ENCODE data around the gene BOD1L1. TPM values are rescaled to one million over a fixed set of nuclear protein-coding genes. Genes with fewer than 3 reads are reported as not detected.

BOD1L1 gene
- total RNA-seq, 6 donors from 2014 or later = 33.1 to 88.0 (median 37.9) TPM

DNA sequence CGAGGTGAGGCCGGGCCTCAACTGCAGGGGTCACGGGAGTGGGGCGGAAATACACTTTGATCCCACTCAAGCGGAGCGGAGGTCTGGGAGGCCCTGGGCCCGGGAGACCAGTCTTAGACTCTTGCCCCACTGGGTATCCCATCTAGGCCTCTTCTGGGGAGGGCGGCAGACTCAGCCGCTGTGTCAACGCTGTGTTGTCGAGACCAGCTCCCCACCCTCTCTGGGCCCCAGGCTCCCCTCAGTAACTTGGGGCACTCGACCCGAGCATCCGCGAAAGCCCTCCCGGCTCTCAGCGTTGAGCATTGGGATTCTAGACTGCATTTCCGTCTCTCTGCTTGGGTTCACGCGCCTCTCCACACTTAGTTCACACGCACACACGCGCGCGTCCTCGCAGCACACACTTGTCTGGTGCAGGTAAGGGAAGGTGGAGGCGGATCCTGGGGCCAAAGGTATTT, 84.9 kb downstream of the BOD1L1 start:
- Histone ChIP-seq H3K27me3 (peaks cover 2 to 97% (median 67%) of the 10 kb centered on the region in 4 donors), H3K4me3 (peak overlapping the region in 2 of 4 donors; percentile 28), H3K27ac (no peak overlapping the region), H3K4me1 (peaks cover 44 to 65% (median 48%) of the 10 kb centered on the region in 4 donors), H3K36me3 (no peaks in the 10 kb centered on the region), H3K9me3 (no peaks in the 10 kb centered on the region)
- no peak for TF ChIP-seq EP300 (IDR thresholded peaks at IDR 0.05)
- ATAC-seq (ENCODE audit: low FRiP score in 2 of 2) (no peak), DNase-seq (no peak)
- WGBS, 2 donors = 23 to 28% methylated on average over 18 to 27 of the region's 27 CpGs

DNA sequence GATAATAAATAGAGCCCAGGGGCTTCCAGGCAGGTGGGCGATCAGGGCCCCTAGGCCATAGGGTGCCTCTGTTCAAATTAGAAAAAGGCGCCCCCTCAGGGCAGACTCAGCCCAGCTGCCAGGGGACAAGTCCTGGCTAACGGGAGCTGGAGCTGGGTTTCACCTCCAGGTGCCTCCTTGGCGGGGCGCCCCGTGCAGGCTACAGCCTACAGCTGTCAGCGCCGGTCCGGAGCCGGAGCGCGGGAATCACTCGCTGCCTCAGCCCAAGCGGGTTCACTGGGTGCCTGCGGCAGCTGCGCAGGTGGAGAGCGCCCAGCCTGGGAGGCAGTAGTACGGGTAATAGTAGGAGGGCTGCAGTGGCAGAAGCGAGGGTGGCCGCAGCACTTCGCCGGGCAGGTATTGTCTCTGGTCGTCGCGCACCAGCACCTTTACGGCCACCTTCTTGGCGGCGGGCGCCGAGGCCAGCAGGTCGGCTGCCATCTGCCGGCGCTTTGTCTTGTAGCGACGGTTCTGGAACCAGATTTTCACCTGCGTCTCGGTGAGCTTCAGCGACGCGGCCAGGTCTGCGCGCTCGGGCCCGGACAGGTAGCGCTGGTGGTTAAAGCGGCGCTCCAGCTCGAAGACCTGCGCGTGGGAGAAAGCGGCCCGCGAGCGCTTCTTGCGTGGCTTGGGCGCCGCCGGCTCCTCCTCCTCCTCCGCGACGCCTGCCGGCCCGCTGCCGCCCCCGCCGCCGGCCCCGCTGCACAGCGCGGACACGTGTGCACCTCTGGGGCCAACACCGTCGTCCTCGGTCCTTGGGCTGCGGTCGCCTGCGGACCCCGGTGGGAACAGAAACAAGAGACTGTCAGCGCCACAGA, 85.6 kb downstream of the BOD1L1 start:
- 4 to 20% methylated on average over 1 to 24 of the region's 79 CpGs for WGBS, 2 donors

DNA sequence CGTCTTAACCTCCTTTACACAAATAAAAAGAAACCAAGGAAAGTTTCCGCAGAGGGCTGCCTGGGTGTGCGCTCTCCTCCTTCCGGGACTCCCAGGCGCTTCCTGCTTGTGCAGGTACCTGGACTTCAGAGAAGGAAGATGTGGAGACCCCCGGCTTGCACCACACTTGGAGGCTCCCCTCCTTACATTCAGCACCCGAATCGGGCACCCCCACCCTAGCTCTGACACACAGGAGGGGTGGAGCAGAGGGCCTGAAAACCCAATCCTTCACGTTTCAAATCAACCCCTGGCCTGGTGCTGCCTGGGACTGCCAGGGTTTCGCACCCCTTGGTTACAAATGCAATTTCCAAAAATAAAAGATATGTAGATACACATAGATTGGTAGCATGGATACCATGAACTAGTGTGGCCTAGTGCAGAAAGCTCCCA, 86.3 kb downstream of the BOD1L1 start:
- Histone ChIP-seq H3K4me3 (no peak overlapping the region), H3K4me1 (peaks cover 36 to 54% (median 39%) of the 10 kb centered on the region in 4 donors), H3K27me3 (peaks cover 2 to 97% (median 56%) of the 10 kb centered on the region in 4 donors), H3K27ac (no peak overlapping the region), H3K36me3 (no peaks in the 10 kb centered on the region), H3K9me3 (no peaks in the 10 kb centered on the region)
- TF ChIP-seq EP300 (IDR thresholded peaks at IDR 0.05) (no peak), POLR2A (IDR thresholded peaks at IDR 0.05) (no peak), POLR2AphosphoS5 (IDR thresholded peaks at IDR 0.05) (no peak)
- TF ChIP-seq, protein P1, sequence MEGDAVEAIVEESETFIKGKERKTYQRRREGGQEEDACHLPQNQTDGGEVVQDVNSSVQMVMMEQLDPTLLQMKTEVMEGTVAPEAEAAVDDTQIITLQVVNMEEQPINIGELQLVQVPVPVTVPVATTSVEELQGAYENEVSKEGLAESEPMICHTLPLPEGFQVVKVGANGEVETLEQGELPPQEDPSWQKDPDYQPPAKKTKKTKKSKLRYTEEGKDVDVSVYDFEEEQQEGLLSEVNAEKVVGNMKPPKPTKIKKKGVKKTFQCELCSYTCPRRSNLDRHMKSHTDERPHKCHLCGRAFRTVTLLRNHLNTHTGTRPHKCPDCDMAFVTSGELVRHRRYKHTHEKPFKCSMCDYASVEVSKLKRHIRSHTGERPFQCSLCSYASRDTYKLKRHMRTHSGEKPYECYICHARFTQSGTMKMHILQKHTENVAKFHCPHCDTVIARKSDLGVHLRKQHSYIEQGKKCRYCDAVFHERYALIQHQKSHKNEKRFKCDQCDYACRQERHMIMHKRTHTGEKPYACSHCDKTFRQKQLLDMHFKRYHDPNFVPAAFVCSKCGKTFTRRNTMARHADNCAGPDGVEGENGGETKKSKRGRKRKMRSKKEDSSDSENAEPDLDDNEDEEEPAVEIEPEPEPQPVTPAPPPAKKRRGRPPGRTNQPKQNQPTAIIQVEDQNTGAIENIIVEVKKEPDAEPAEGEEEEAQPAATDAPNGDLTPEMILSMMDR (IDR thresholded peaks at IDR 0.05) = no peak
- WGBS, 2 donors = 22 to 33% methylated on average over 10 of the region's 10 CpGs
- ATAC-seq (ENCODE audit: low FRiP score in 2 of 2) = no peak
- no peak for DNase-seq

More for the DNA sequence above, 85.6 kb downstream of the BOD1L1 start:
- Histone ChIP-seq H3K9me3 (no peaks in the 10 kb centered on the region), H3K27me3 (peaks cover 2 to 97% (median 61%) of the 10 kb centered on the region in 4 donors), H3K36me3 (no peaks in the 10 kb centered on the region), H3K4me1 (peaks cover 37 to 58% (median 41%) of the 10 kb centered on the region in 4 donors), H3K27ac (no peak overlapping the region), H3K4me3 (peak overlapping the region in 2 of 4 donors; percentile 28)
- no peak for ATAC-seq (ENCODE audit: low FRiP score in 2 of 2)
- DNase-seq = peak; percentile 49 to 85
- TF ChIP-seq, protein P1 (IDR thresholded peaks at IDR 0.05) = peak in 2 of 6 experiments; percentile 18 to 34
- TF ChIP-seq POLR2A (IDR thresholded peaks at IDR 0.05) = no peak

DNA sequence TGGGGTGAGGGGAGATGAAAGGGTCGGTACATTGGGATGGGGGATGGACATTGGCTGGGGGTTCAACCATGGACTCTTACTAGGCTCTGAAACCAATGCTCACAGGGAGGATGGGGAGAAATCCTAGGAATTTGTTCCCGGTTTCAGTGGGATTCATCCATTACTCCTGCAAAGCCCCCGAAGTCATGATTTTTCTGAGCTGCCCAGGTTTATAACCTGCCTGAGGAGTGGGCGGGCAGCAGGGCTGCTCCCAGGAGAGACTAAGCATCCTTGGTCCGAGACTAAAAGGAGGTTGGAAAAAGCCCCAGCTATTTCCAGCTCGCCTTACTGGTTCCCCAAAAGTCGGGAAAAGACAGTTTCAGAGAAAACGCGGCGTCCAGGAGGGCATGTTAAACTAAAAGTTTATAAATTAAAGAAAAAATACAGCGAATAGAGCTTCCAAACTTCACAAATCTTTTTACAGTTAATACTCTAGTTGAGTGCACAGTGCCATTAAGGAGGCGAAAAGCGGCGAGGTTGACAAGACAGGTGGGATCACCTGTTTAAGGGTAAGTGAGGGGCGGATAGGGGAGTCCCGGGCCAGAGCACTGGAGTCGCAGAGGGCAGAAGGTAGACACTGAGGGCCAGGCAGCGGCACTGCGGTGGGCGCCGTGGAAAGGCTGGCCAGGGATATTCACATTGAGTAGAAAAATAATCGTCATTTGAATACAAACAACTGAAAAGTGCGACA, 86.9 kb downstream of the BOD1L1 start:
- 13 to 19% methylated on average over 23 of the region's 23 CpGs for WGBS, 2 donors
- no peak overlapping the region for H3K4me3 ChIP-seq
- H3K27ac ChIP-seq = no peak overlapping the region
- peaks cover 2 to 97% (median 55%) of the 10 kb centered on the region in 4 donors for H3K27me3 ChIP-seq
- ATAC-seq (ENCODE audit: low FRiP score in 2 of 2) (no peak), DNase-seq (no peak)
- H3K4me1 ChIP-seq = peaks cover 36 to 54% (median 39%) of the 10 kb centered on the region in 4 donors
- no peaks in the 10 kb centered on the region for H3K36me3 ChIP-seq
- TF ChIP-seq, protein P1 (IDR thresholded peaks at IDR 0.05) = no peak
- no peak for TF ChIP-seq POLR2AphosphoS5 (IDR thresholded peaks at IDR 0.05)
- no peaks in the 10 kb centered on the region for H3K9me3 ChIP-seq

All from upper lobe of left lung (tissue), 6 donors.